HepG2 (cell line): ENCODE results near the gene FNIP2. TPM values are rescaled to one million over a fixed set of nuclear protein-coding genes. Genes with fewer than 3 reads are reported as not detected.

Source experiments
- ATAC-seq: fragments of 200-7000 bp; cut with Tn5 transposase; 3 replicates; pipeline ENCODE4 v1.9.1; 2020; ENCODE audit warnings: mild to moderate bottlenecking, moderate library complexity
- BruUV-seq: library from RNA; stranded (reverse); fragments of 400-500 nt; replicated peaks from 2 replicates; lab custom pipeline; 2021; lab: Mats Ljungman, UMichigan
- CTCF ChIA-PET: fragments of 300-600 bp; formaldehyde crosslinking; extraction: SDS; loops from one replicate; lab custom pipeline; 2021; ENCODE audit warnings: low total read pairs, inconsistent platforms, low intra/inter-chr PET ratio; lab: Yijun Ruan, JAX
- POLR2A ChIA-PET: fragments of 350-600 bp; sonication (Branson Sonifier 250); formaldehyde crosslinking; loops from one replicate; lab custom pipeline; 2020; ENCODE audit warnings: antibody characterized with exemption, inconsistent platforms; lab: Yijun Ruan, JAX
- DNase-seq: peaks from one replicate; pipeline ENCODE4 v3.0.0-alpha.2; 2015; ENCODE audit warnings: low spot score
- FAIRE-seq: peaks from 3 replicates; lab custom pipeline; 2011; peaks lifted over from hg19 to GRCh38; lab: Jason Lieb, UNC
- H2AFZ ChIP-seq: one replicate; pipeline ENCODE4 v1.6.1; 2011; ENCODE audit warnings: low read length, inconsistent platforms
- H3K27ac ChIP-seq: fragments of 300-600 bp; 3 replicates; pipeline ENCODE4 v1.8.0; 2011; ENCODE audit warnings: mixed run types, mild to moderate bottlenecking, mixed read lengths, low read length, inconsistent platforms; ENCODE audit not compliant: insufficient read depth; ENCODE audit errors: extremely low read length
- H3K27me3 ChIP-seq, 2 experiments: fragments of 200-600 bp in 1 of 2; 2 replicates in 1 of 2; 3 replicates in 1 of 2; pipeline versions ENCODE4 v1.6.0 to v1.8.0; 2011; ENCODE audit warnings: low read length in 2 of 2, mild to moderate bottlenecking in 2 of 2, moderate library complexity in 2 of 2, inconsistent platforms in 1 of 2; ENCODE audit not compliant: insufficient read depth in 2 of 2, control insufficient read depth in 1 of 2
- H3K36me3 ChIP-seq, 2 experiments: fragments of 200-600 bp in 1 of 2; replicated peaks in 1 of 2; 2 replicates in 1 of 2; 3 replicates in 1 of 2; pipeline versions ENCODE4 v1.5.1 to v1.8.0; 2011; ENCODE audit warnings: low read length in 2 of 2, inconsistent platforms in 1 of 2; ENCODE audit not compliant: insufficient read depth in 2 of 2, control insufficient read depth in 1 of 2
- H3K4me1 ChIP-seq: 2 replicates; pipeline ENCODE4 v1.5.1; 2012; ENCODE audit warnings: low read length, inconsistent platforms; ENCODE audit not compliant: insufficient read depth
- H3K4me2 ChIP-seq: 2 replicates; pipeline ENCODE4 v1.6.0; 2011; ENCODE audit warnings: low read depth, low read length, inconsistent platforms
- H3K4me3 ChIP-seq, 3 experiments: fragments of 200-600 bp in 1 of 3; sonication (generic), shearing (Covaris generic) in 1 of 3; replicated peaks in 1 of 3; 2 replicates each; pipeline ENCODE4 v1.5.1; 2011 to 2016; ENCODE audit warnings: low read length in 3 of 3, inconsistent platforms in 2 of 3, low read depth in 2 of 3, mild to moderate bottlenecking in 2 of 3, control low read depth in 1 of 3, mixed read lengths in 1 of 3; ENCODE audit not compliant: insufficient read depth in 1 of 3
- H3K79me2 ChIP-seq: one replicate; pipeline ENCODE4 v1.6.1; 2011; ENCODE audit warnings: low read length, inconsistent platforms; ENCODE audit not compliant: insufficient read depth
- H3K9ac ChIP-seq: 2 replicates; pipeline ENCODE4 v1.6.0; 2011; ENCODE audit warnings: mild to moderate bottlenecking, low read depth, low read length, inconsistent platforms; ENCODE audit not compliant: insufficient read depth
- H3K9me3 ChIP-seq: 2 replicates; pipeline ENCODE4 v1.5.1; 2012; ENCODE audit warnings: mild to moderate bottlenecking, low read length
- H4K20me1 ChIP-seq: 2 replicates; pipeline ENCODE4 v1.6.0; 2011; ENCODE audit warnings: inconsistent platforms, mild to moderate bottlenecking, low read length, moderate library complexity; ENCODE audit not compliant: insufficient read depth
- HDAC6 ChIP-seq: fragments of 200-600 bp; sonication (generic); IDR thresholded peaks from 2 replicates; pipeline ENCODE4 v1.7.0; 2017; ENCODE audit warnings: mild to moderate bottlenecking, antibody characterized with exemption, low read length, low read depth
- PTBP1 ChIP-seq: fragments of 200-400 bp; formaldehyde crosslinking; IDR thresholded peaks from 2 replicates; pipeline ENCODE4 v1.6.1; 2018; ENCODE audit warnings: low read length, low read depth; ENCODE audit not compliant: poor library complexity, severe bottlenecking
- RAD21 ChIP-seq: fragments of 450-650 bp; formaldehyde crosslinking; IDR thresholded peaks from 2 replicates; pipeline ENCODE4 v1.5.0; 2020; ENCODE audit warnings: mild to moderate bottlenecking
- RARG ChIP-seq: sonication (generic); formaldehyde crosslinking; IDR thresholded peaks from 2 replicates; pipeline ENCODE4 v1.4.0; 2020; ENCODE audit warnings: low read depth, mild to moderate bottlenecking, missing genetic modification reagents
- SMARCC2 ChIP-seq: fragments of 450-650 bp; IDR thresholded peaks from 2 replicates; pipeline ENCODE4 v1.6.1; 2017; ENCODE audit warnings: antibody characterized with exemption, mild to moderate bottlenecking
- THYN1 ChIP-seq: sonication (generic); formaldehyde crosslinking; IDR thresholded peaks from 2 replicates; pipeline ENCODE4 v1.8.1; 2023; ENCODE audit warnings: low read depth, mild to moderate bottlenecking, moderate library complexity, missing genetic modification reagents, borderline replicate concordance
- ZNF256 ChIP-seq: sonication (generic); formaldehyde crosslinking; conservative IDR thresholded peaks from 2 replicates; pipeline ENCODE4 v1.4.0; 2020; ENCODE audit warnings: missing genetic modification reagents
- ZNF264 ChIP-seq: sonication (generic); formaldehyde crosslinking; IDR thresholded peaks from 2 replicates; pipeline ENCODE4 v1.4.0; 2020; ENCODE audit warnings: missing genetic modification reagents
- ZNF484 ChIP-seq: sonication (generic); formaldehyde crosslinking; IDR thresholded peaks from 2 replicates; pipeline ENCODE4 v1.5.1; 2020; ENCODE audit warnings: mild to moderate bottlenecking, low read depth, missing genetic modification reagents, borderline replicate concordance
- ZNF547 ChIP-seq: sonication (generic); formaldehyde crosslinking; IDR thresholded peaks from 2 replicates; pipeline ENCODE4 v1.5.1; 2020; ENCODE audit warnings: mild to moderate bottlenecking, missing genetic modification reagents
- ZNF790 ChIP-seq: sonication (generic); formaldehyde crosslinking; IDR thresholded peaks from 2 replicates; pipeline ENCODE4 v1.8.0; 2022; ENCODE audit warnings: missing genetic modification reagents, mild to moderate bottlenecking, borderline replicate concordance
- WGBS: methylation state at CpG from one replicate; pipeline ENCODE4 v1.1.6; 2017; ENCODE audit warnings: low lambda C conversion rate; 5-methylcytosine and 5-hydroxymethylcytosine counted together
- in situ Hi-C: cut with HindIII; loops from 2 replicates; pipeline ENCODE4 v1.10.0; 2017; ENCODE audit warnings: low pct_unique_long_range_greater_than_20kb; ENCODE audit not compliant: extremely low pct_ligation_motif_present
- intact Hi-C: fragments of 100-400 bp; cut with micrococcal nuclease; formaldehyde crosslinking; loops from one replicate; pipeline ENCODE4 v1.10.0; 2022; ENCODE audit not compliant: unreplicated experiment
- polyA plus RNA-seq, 8 experiments: library from polyadenylated mRNA; depleted of rRNA in 3 of 8; stranded (reverse) in 7 of 8; unstranded in 1 of 8; fragments of >200 nt; fragmentation: Illumina TruSeq in 4 of 8; extraction: Trizol in 4 of 8; gene quantifications; 2 replicates each; pipeline versions ENCODE4 v1.2.1 to v1.2.3, GENCODE V29; 2011 to 2016; ENCODE audit warnings: low read depth in 4 of 8, missing spikeins in 1 of 8, mixed read lengths in 1 of 8; ENCODE audit not compliant: insufficient read depth in 1 of 8
- total RNA-seq, 5 experiments: library from RNA; depleted of rRNA; stranded (reverse); fragments of >200 nt; fragmentation: Illumina TruSeq; extraction: Trizol; gene quantifications; 2 replicates each; pipeline ENCODE4 v1.2.3, GENCODE V29; 2016; ENCODE audit warnings: low read depth in 1 of 5
- TF ChIP-seq, protein P1 (sequence below): sonication (generic); formaldehyde crosslinking; IDR thresholded peaks from 2 replicates; pipeline ENCODE4 v1.5.0; 2020; ENCODE audit warnings: mild to moderate bottlenecking, missing genetic modification reagents
- TF ChIP-seq, protein P2 (sequence below): sonication (generic); formaldehyde crosslinking; IDR thresholded peaks from 2 replicates; pipeline ENCODE4 v1.4.0; 2020; ENCODE audit warnings: missing genetic modification reagents, mild to moderate bottlenecking, borderline replicate concordance
- TF ChIP-seq, protein P3 (sequence below): sonication (generic); formaldehyde crosslinking; IDR thresholded peaks from 2 replicates; pipeline ENCODE4 v1.9.0; 2022; ENCODE audit warnings: missing genetic modification reagents, mild to moderate bottlenecking, borderline replicate concordance
- TF ChIP-seq, protein P4 (sequence below): sonication (generic); formaldehyde crosslinking; IDR thresholded peaks from 2 replicates; pipeline ENCODE4 v1.8.1; 2023; ENCODE audit warnings: missing genetic modification reagents, inconsistent platforms, borderline replicate concordance

FNIP2 gene
- total and polyA plus RNA-seq, 2 of the 13 experiments (the other 11 are each of a cell fraction or from before 2014, with no cell fraction given) = 15.5 to 21.0 TPM

DNA sequence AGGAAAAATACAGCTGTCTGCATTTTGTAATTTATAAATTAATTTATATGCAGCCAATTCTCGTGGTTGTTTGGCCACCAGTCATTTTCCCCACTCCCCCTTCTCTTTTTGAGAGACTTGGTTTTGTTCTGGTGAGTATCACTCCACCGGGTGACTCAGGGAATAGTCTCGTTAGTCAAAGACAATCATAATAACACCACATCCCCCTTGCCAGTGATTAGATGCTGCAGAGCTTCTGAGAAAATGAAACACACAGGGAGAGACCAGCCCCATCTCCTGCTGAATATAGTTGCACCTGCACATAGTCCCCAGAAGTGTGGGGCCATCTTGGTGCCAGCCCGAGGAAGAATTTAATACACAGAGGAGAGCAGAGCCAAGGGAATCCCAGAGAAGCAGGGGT is 8.0 kb upstream of the FNIP2 start:
- H4K20me1 ChIP-seq = no peaks in the 10 kb centered on the region
- FAIRE-seq (no peak), DNase-seq (no peak), ATAC-seq (no peak)
- in situ Hi-C loops (no loop called here), intact Hi-C loops (no loop called here)
- 72% methylated on average over 4 of the region's 4 CpGs for WGBS
- no TSS peak for BruUV-seq
- peaks cover 32% of the 10 kb centered on the region for H3K4me1 ChIP-seq
- POLR2A ChIA-PET = no interaction called here
- no peak for TF ChIP-seq THYN1 (CRISPR knock-in tag)
- TF ChIP-seq SMARCC2 = no peak
- TF ChIP-seq ZNF484 (CRISPR knock-in tag) = no peak
- TF ChIP-seq RARG (CRISPR knock-in tag) = no peak
- TF ChIP-seq PTBP1 = no peak
- TF ChIP-seq, protein P1, sequence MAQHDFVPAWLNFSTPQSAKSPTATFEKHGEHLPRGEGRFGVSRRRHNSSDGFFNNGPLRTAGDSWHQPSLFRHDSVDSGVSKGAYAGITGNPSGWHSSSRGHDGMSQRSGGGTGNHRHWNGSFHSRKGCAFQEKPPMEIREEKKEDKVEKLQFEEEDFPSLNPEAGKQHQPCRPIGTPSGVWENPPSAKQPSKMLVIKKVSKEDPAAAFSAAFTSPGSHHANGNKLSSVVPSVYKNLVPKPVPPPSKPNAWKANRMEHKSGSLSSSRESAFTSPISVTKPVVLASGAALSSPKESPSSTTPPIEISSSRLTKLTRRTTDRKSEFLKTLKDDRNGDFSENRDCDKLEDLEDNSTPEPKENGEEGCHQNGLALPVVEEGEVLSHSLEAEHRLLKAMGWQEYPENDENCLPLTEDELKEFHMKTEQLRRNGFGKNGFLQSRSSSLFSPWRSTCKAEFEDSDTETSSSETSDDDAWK (CRISPR knock-in tag) = no peak
- TF ChIP-seq ZNF790 (CRISPR knock-in tag) = no peak
- TF ChIP-seq, protein P2, sequence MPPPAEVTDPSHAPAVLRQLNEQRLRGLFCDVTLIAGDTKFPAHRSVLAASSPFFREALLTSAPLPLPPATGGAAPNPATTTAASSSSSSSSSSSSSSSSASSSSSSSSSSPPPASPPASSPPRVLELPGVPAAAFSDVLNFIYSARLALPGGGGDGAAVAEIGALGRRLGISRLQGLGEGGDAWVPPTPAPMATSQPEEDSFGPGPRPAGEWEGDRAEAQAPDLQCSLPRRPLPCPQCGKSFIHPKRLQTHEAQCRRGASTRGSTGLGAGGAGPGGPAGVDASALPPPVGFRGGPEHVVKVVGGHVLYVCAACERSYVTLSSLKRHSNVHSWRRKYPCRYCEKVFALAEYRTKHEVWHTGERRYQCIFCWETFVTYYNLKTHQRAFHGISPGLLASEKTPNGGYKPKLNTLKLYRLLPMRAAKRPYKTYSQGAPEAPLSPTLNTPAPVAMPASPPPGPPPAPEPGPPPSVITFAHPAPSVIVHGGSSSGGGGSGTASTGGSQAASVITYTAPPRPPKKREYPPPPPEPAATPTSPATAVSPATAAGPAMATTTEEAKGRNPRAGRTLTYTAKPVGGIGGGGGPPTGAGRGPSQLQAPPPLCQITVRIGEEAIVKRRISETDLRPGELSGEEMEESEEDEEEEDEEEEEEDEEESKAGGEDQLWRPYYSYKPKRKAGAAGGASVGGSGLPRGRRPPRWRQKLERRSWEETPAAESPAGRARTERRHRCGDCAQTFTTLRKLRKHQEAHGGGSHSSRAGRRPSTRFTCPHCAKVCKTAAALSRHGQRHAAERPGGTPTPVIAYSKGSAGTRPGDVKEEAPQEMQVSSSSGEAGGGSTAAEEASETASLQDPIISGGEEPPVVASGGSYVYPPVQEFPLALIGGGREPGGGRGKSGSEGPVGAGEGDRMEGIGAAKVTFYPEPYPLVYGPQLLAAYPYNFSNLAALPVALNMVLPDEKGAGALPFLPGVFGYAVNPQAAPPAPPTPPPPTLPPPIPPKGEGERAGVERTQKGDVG = no peak
- no peak for TF ChIP-seq ZNF264 (CRISPR knock-in tag)
- TF ChIP-seq ZNF547 (CRISPR knock-in tag) = no peak
- no peak for TF ChIP-seq ZNF256 (CRISPR knock-in tag)
- TF ChIP-seq, protein P3, sequence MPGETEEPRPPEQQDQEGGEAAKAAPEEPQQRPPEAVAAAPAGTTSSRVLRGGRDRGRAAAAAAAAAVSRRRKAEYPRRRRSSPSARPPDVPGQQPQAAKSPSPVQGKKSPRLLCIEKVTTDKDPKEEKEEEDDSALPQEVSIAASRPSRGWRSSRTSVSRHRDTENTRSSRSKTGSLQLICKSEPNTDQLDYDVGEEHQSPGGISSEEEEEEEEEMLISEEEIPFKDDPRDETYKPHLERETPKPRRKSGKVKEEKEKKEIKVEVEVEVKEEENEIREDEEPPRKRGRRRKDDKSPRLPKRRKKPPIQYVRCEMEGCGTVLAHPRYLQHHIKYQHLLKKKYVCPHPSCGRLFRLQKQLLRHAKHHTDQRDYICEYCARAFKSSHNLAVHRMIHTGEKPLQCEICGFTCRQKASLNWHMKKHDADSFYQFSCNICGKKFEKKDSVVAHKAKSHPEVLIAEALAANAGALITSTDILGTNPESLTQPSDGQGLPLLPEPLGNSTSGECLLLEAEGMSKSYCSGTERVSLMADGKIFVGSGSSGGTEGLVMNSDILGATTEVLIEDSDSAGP (CRISPR knock-in tag) = no peak
- TF ChIP-seq RAD21 (CRISPR knock-in tag) = no peak
- TF ChIP-seq HDAC6 = no peak
- TF ChIP-seq, protein P4, sequence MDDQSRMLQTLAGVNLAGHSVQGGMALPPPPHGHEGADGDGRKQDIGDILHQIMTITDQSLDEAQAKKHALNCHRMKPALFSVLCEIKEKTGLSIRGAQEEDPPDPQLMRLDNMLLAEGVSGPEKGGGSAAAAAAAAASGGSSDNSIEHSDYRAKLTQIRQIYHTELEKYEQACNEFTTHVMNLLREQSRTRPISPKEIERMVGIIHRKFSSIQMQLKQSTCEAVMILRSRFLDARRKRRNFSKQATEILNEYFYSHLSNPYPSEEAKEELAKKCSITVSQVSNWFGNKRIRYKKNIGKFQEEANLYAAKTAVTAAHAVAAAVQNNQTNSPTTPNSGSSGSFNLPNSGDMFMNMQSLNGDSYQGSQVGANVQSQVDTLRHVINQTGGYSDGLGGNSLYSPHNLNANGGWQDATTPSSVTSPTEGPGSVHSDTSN = no peak
- H3K9ac ChIP-seq = no peak overlapping the region
- CTCF ChIA-PET = no interaction called here
- no peaks in the 10 kb centered on the region for H3K36me3 ChIP-seq
- no peaks in the 10 kb centered on the region for H3K9me3 ChIP-seq
- H3K27ac ChIP-seq = no peak overlapping the region
- H2AFZ ChIP-seq = no peak overlapping the region
- no peaks in the 10 kb centered on the region for H3K27me3 ChIP-seq
- H3K79me2 ChIP-seq = no peaks in the 10 kb centered on the region
- H3K4me3 ChIP-seq = no peak overlapping the region
- no peak overlapping the region for H3K4me2 ChIP-seq
